Measurements from ENCODE around the gene HPS4.

DNA sequence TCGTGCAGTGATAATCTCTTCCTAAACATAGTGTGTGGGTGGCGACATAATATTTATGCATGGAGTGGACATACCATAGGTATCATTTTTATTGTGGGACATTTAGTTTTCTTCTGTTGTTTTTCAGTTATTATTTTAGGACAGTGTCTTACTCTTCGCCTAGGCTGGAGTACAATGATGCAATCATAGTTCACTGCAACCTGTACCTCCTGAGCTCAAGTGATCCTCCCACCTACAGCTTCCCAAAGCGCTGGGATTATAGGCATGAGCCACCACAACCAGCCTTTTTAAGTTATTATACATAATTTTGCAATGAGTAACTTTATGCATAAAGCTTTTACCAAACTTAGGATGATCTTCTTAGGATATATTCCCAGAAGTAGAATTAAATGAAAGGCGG lies 2.8 kb upstream of the HPS4 start:
- TF ChIP-seq, protein P1, sequence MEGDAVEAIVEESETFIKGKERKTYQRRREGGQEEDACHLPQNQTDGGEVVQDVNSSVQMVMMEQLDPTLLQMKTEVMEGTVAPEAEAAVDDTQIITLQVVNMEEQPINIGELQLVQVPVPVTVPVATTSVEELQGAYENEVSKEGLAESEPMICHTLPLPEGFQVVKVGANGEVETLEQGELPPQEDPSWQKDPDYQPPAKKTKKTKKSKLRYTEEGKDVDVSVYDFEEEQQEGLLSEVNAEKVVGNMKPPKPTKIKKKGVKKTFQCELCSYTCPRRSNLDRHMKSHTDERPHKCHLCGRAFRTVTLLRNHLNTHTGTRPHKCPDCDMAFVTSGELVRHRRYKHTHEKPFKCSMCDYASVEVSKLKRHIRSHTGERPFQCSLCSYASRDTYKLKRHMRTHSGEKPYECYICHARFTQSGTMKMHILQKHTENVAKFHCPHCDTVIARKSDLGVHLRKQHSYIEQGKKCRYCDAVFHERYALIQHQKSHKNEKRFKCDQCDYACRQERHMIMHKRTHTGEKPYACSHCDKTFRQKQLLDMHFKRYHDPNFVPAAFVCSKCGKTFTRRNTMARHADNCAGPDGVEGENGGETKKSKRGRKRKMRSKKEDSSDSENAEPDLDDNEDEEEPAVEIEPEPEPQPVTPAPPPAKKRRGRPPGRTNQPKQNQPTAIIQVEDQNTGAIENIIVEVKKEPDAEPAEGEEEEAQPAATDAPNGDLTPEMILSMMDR (IDR thresholded peaks at IDR 0.05; ENCODE audit: insufficient read depth, low read depth, low read length) = no peak
- TF ChIP-seq EZH2 (IDR thresholded peaks at IDR 0.05; ENCODE audit: insufficient read depth, low read length) = no peak
